H1 (cell line): ENCODE data around the gene ANKRD62. TPM values are rescaled to one million over a fixed set of nuclear protein-coding genes. Genes with fewer than 3 reads are reported as not detected.
A peak's percentile ranks its signal among the peaks of the same experiment; 100 is the strongest.

Experiments used
- ASH2L ChIP-seq: fragments of 200-600, 300-600 bp; sonication (generic); IDR thresholded peaks from one replicate; pipeline ENCODE4 v1.7.1; 2017; ENCODE audit warnings: low read length
- POU5F1 ChIP-seq: IDR thresholded peaks from 2 replicates; pipeline ENCODE4 v1.6.1; 2011; ENCODE audit warnings: low read depth, mild to moderate bottlenecking, low read length, moderate library complexity
- RAD21 ChIP-seq, 2 experiments: IDR thresholded peaks in 1 of 2; conservative IDR thresholded peaks in 1 of 2; 2 replicates each; pipeline ENCODE4 v1.6.1; 2011; ENCODE audit warnings: low read depth in 2 of 2, low read length in 2 of 2, improper control_type of control experiment in 1 of 2, inconsistent platforms in 1 of 2, mild to moderate bottlenecking in 1 of 2, moderate library complexity in 1 of 2
- SRF ChIP-seq: IDR thresholded peaks from 2 replicates; pipeline ENCODE4 v1.6.1; 2011; ENCODE audit warnings: mild to moderate bottlenecking, low read depth, low read length, moderate library complexity
- polyA plus RNA-seq, 7 experiments: library from polyadenylated mRNA; depleted of rRNA in 3 of 7; stranded (reverse) in 5 of 7; unstranded in 2 of 7; fragments of >200 nt in 5 of 7; fragments of 200-250 nt in 2 of 7; gene quantifications; 1 replicate in 5 of 7; 2 replicates in 1 of 7; 4 replicates in 1 of 7; pipeline versions ENCODE4 v1.2.1 to v1.2.3, GENCODE V29; 2011 to 2013; ENCODE audit warnings: missing spikeins in 2 of 7, mixed read lengths in 2 of 7
- total RNA-seq: library from RNA; stranded (reverse); fragmentation: NEBNext Ultra II Directional; extraction: Animal tissue kit (Norgen Biotek cat#: 25700); gene quantifications from 2 replicates; pipeline ENCODE4 v1.2.1, GENCODE V29; 2021
- TF ChIP-seq, protein P1 (sequence below): IDR thresholded peaks from 2 replicates; pipeline ENCODE4 v1.6.1; 2012; ENCODE audit warnings: inconsistent platforms

Gene ANKRD62
- total and polyA plus RNA-seq, 2 of the 8 experiments (the other 6 are each of a cell fraction or from before 2014, with no cell fraction given): not detected

DNA sequence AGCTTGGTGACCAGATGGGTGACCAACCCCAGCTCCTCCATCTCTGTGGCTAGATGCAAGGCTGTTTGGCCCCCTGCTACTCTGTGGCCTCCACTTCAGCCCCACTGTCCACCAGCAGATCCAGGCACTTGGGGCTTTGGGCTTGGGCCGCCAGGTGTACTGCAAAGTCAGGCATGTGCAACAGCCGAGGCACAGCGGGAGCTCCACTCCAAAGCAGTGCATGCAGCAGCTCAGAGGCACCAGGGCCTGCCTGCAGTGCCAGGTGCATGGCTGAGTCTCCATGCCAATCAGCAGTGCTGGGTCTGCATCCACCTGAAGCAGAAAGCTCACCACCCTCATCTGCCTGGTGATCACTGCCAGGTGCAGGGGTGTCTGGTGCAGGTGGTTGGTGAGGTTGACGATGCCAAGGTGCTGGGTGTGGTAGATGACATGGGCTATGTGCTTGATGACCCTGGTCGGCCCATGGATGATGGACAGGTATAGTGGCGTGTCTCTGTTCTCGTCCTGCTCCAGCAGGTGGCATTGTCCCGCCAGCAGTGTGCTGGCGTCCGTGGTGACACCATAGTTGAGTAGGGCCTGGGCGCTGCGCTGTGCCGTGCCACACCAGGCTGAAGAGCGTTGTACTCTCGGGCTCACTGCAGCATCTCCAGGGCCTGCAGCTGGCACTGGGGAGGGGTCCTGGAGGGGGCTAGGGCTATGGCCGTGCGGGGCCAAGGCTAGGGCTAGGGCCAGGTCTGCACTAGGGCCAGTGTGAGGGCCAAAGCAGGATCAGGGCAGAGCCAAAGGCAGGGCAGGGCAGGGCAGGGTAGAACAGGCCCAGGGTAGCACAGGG is 1.0 kb upstream of the ANKRD62 start (continued):
- TF ChIP-seq, protein P1, sequence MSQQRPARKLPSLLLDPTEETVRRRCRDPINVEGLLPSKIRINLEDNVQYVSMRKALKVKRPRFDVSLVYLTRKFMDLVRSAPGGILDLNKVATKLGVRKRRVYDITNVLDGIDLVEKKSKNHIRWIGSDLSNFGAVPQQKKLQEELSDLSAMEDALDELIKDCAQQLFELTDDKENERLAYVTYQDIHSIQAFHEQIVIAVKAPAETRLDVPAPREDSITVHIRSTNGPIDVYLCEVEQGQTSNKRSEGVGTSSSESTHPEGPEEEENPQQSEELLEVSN: no peak
- TF ChIP-seq ASH2L (no peak), RAD21 (IDR thresholded peaks at IDR 0.05 in 1 of 2, conservative IDR thresholded peaks at IDR 0.05 in 1 of 2; ENCODE audit: low read depth in 2 of 2, low read length in 2 of 2) (peak; percentile 85 to 87), SRF (no peak), POU5F1 (no peak)
